C4-2B (cell line): ENCODE data around the gene PDE8B.
A peak's percentile ranks its signal among the peaks of the same experiment; 100 is the strongest.

ENCODE experiments used
- H3K27ac ChIP-seq: fragments of 450-650 bp; 2 replicates; pipeline ENCODE4 v1.5.1; 2017
- ZFX ChIP-seq: fragments of 450-650 bp; IDR thresholded peaks from 2 replicates; pipeline ENCODE4 v1.6.1; 2017
- TF ChIP-seq, protein P1 (sequence below): fragments of 450-650 bp; conservative IDR thresholded peaks from 2 replicates; pipeline ENCODE4 v1.5.1; 2017; ENCODE audit warnings: mild to moderate bottlenecking

PDE8B gene

DNA sequence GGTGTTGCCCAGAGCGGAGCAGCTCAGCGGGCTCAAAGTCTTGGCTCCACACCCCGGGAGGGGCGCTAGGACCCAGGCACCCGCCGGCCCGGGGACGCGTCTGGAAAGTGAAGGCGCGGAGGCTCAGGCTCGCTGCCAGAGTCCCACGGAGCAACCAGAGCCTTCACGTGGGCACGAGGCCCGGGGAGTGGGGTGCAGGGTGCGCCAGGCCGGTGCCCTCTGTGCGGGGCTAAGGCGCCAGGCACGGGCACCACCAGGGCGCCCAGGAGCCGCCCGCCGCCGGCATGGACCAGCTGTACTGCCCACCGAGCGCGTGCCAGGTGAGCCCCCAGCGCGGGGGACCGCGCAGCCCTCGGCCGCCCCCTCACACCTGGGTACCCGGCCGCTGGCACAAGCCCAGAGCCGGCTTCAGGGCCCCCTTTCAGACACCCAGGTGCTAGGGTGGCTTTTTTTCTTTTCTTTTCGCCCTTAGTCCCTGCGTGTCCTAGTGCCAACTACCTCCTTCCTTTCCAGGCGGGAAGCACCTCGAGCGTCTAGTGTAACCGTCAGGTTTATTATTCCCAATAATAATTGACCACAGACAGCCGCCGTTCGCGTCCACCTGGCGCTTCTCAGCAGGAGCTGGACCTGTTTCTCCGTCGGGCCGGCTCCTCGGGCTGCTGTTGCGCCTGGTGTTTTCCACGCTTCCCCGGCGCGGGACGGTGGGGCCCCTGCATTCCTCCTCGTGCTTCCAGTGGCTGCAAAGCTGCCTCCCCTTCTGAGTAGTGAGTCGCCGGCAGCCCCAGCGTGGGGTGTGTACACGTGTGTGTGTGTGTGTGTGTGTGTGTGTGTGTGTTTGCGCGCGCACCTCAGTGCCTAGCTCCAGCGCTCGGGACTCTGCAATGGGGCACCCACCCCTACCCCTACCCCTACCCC, 30.1 kb upstream of the PDE8B start:
- H3K27ac ChIP-seq: peak overlapping the region; percentile 73
- TF ChIP-seq ZFX: no peak
- TF ChIP-seq, protein P1, sequence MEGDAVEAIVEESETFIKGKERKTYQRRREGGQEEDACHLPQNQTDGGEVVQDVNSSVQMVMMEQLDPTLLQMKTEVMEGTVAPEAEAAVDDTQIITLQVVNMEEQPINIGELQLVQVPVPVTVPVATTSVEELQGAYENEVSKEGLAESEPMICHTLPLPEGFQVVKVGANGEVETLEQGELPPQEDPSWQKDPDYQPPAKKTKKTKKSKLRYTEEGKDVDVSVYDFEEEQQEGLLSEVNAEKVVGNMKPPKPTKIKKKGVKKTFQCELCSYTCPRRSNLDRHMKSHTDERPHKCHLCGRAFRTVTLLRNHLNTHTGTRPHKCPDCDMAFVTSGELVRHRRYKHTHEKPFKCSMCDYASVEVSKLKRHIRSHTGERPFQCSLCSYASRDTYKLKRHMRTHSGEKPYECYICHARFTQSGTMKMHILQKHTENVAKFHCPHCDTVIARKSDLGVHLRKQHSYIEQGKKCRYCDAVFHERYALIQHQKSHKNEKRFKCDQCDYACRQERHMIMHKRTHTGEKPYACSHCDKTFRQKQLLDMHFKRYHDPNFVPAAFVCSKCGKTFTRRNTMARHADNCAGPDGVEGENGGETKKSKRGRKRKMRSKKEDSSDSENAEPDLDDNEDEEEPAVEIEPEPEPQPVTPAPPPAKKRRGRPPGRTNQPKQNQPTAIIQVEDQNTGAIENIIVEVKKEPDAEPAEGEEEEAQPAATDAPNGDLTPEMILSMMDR: no peak

DNA sequence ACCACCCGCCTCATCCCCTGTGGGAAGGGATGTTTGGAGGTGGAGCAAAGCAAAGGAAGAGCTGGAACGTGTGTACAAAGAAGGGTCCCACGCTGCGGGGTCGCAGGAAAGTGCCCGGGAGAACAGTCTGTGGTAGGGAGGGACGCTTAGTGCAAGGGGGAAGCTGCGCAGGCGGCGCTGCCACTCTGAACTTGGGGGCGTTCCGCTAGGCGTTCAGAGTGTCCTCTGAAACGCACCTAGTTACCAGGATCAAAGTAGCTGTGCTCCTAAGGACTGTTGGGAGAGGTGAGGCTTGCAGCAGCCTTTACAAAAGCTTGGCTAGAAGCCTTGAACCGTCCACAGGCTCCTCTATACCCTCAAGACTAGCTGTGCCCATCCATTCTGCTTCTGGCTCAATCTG, 29.3 kb upstream of the PDE8B start:
- no peak for TF ChIP-seq ZFX
- TF ChIP-seq, protein P1: no peak
- H3K27ac ChIP-seq: peak overlapping the region; percentile 73

DNA sequence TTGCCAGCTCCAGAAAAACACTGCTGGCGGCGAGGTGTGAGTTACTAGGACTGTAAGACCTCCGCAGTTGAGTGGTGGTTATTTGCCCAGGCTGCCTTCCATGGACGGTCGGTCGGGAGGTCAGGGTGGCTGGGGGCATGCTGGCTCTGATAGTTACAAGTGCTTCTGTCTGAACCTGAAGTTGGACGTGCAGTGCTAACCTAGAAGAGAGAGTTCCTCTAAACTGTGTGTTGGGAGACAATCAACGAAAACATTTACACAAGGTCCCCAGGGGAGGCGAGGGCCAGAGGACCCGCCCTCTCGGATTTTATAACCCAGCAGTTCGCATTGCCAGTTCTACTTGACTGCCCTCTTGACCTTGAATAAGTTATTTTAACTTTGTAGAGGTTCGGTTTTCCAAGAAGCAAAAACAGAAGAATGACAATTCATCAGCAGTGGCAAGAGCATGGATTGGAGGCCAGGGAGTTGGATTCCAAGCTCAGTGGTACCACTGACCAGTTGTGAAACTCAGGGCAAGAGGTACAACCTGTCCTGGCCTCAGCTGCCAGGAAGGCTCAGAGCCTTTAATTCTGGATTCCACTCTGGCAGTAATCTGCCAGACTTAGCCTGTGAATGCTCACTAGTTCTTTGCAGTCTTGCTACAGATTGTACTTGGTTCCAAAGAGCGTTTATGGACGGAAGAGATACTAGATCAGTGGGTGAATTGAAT, 28.7 kb upstream of the PDE8B start:
- TF ChIP-seq, protein P1: no peak
- TF ChIP-seq ZFX: no peak

DNA sequence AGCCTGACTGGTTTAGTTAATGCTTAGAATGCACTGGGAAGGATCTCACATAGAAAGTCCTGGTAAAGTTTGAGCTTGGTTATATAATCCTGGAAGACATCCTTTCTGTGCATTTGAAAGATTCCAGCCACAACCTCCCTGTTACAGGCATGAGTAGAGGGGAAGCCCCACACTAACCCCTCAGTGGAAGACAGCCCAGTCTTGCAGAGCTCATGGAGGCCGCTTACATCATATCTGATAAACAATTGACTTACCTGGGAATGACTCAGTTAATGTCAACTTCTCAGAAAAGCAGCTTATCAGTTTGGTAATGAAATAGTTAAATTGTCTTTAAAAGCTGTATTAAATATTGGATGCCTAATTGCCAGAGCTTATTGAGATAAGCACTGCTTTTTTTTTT, 28.1 kb upstream of the PDE8B start:
- H3K27ac ChIP-seq: peak overlapping the region; percentile 73
- TF ChIP-seq ZFX: no peak
- TF ChIP-seq, protein P1: no peak

More for the DNA sequence above, 28.7 kb upstream of the PDE8B start:
- H3K27ac ChIP-seq: peak overlapping the region; percentile 73

DNA sequence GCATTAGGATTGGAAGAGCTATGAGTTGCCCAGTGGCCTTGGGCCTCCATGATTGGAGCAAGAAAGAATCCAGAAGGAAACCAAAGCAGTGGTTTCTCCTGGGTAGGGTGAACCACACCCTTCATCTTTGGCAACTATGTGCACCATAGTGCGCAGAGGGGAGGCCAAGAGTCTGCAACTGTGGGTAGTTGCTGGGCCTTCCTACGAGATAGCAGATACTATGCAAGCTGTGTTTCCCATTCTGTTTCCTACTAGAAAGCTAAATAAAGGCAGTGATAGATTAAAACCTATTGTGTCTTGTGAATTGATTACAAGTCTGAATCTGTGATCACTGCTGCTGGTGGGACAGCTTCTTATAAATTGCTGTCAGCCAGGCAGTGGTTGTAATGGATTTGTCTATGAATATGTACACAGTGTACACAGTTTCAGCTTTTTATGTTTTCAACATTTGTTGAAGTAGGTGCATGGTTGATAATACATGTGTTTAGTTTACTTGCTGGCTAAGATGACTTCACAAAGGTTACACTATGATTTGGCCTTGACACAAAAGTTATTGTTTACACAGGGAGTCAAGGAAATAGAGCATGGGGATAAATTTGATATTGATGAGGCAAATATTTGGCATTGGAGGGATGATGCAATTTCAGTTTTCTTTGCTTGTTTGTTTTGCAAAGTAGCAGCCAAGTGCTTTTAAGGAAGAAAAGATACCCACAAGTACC, 23.7 kb upstream of the PDE8B start:
- H3K27ac ChIP-seq: peak overlapping the region; percentile 90
- TF ChIP-seq ZFX: 0 out of 2 replicates have a peak, but pooled peaks have one; percentile 18
- TF ChIP-seq, protein P1: no peak

DNA sequence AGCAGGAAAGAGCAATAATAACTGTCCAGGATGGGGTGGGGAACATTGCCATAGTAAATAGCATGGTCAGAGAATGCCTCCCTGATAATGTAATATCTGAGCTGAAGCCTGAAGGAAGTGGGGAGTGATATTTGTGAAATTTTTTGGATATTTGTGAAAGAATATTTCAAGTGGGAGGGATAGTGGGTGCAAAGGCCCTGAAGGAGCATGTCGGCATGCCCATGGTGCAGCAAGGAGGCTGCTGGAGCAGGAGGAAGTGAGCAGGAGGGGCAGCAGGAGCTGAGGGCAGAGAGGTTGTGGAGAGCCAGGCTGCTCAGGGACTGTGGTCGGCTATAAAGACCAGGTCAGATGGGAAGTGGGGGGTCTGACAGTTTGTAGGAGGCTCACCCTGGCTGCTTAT, 21.1 kb upstream of the PDE8B start:
- TF ChIP-seq, protein P1: no peak

More for the DNA sequence above, 21.1 kb upstream of the PDE8B start:
- H3K27ac ChIP-seq: no peak overlapping the region; the same call in 1 of the 2 replicates
